K562 (cell line): ENCODE measurements around the gene KLHL15.

ENCODE experiments used
- HDGF ChIP-seq: fragments of 450-650 bp; IDR thresholded peaks from 2 replicates; pipeline ENCODE4 v1.6.1; 2016
- MNT ChIP-seq, 2 experiments: fragments of 450-650 bp; conservative IDR thresholded peaks; 2 replicates each; pipeline ENCODE4 v1.6.1; 2017; ENCODE audit warnings: mild to moderate bottlenecking in 2 of 2, moderate library complexity in 2 of 2

DNA sequence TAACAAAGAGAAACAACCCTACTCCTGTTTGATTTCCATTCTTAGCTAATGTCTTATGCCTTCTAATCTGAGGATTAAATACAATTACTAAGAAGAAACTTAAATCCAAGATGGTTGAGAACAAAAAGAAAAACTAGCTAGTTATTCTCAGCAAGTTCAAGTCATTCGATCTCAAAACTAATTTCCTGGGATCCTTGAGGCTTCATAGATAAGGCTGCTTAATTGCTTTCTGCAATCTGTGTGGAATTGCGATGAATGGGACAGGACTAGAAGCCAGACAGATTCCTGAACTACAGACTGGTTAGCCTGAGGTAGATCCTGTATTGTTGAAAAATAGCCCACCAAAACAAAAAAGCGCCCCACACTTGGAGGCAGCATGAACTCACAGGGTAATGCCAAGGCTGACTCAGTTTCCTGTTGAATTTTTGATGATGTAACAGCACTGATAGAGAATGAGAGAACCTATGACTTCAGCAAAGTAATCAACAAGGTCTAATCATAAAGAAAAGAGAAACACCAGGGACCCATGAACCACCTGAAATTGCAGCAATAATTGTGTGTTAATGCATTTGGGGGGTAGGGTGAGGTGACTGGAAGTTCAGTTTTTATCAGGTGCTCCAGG, 33.9 kb downstream of the KLHL15 start:
- TF ChIP-seq MNT (conservative IDR thresholded peaks at IDR 0.05) (no peak), HDGF (no peak)
